Panc1 (cell line): Measurements from ENCODE around the gene CACNA1G. TPM values are rescaled to one million over a fixed set of nuclear protein-coding genes. Genes with fewer than 3 reads are reported as not detected.

ENCODE experiments used
- ATAC-seq: fragments of 200-7000 bp; cut with Tn5 transposase; 2 replicates; pipeline ENCODE4 v1.9.1; 2020; ENCODE audit warnings: mild to moderate bottlenecking, moderate library complexity
- BruUV-seq: library from RNA; stranded (reverse); fragments of 400-500 nt; replicated peaks from 2 replicates; lab custom pipeline; 2021; lab: Mats Ljungman, UMichigan
- CTCF ChIA-PET: fragments of 300-600 bp; sonication (Branson Sonifier 250); formaldehyde crosslinking; loops from one replicate; lab custom pipeline; 2022; ENCODE audit warnings: antibody characterized with exemption; lab: Charles Lee
- POLR2A ChIA-PET: fragments of 300-600 bp; sonication (Branson Sonifier 250); formaldehyde crosslinking; loops from one replicate; lab custom pipeline; 2022; ENCODE audit warnings: antibody characterized with exemption; lab: Charles Lee
- DNase-seq: peaks from one replicate; pipeline ENCODE4 v3.0.0-alpha.2; 2010; ENCODE audit warnings: low read depth, low spot score
- H3K27ac ChIP-seq: 2 replicates; pipeline ENCODE4 v1.5.1; 2011; ENCODE audit warnings: mild to moderate bottlenecking, low read length, inconsistent platforms
- H3K27me3 ChIP-seq: fragments of 200-500 bp; sonication (Bioruptor generic); 2 replicates; pipeline ENCODE4 v1.6.0; 2014; ENCODE audit warnings: low read length, inconsistent platforms; ENCODE audit not compliant: control insufficient read depth, insufficient read depth
- H3K36me3 ChIP-seq: fragments of 200-500 bp; sonication (Bioruptor generic); 2 replicates; pipeline ENCODE4 v1.5.1; 2014; ENCODE audit warnings: inconsistent platforms, mild to moderate bottlenecking, low read length, moderate library complexity; ENCODE audit not compliant: control insufficient read depth, insufficient read depth
- H3K4me1 ChIP-seq: 2 replicates; pipeline ENCODE4 v1.5.1; 2011; ENCODE audit warnings: inconsistent platforms, mild to moderate bottlenecking, low read length, moderate library complexity; ENCODE audit not compliant: control insufficient read depth, insufficient read depth
- H3K4me3 ChIP-seq, 2 experiments: 2 replicates each; pipeline ENCODE4 v1.5.1; 2011 to 2012; ENCODE audit warnings: low read depth in 2 of 2, low read length in 2 of 2, mild to moderate bottlenecking in 2 of 2, inconsistent platforms in 1 of 2, moderate library complexity in 1 of 2
- H3K9me3 ChIP-seq: fragments of 200-500 bp; sonication (Bioruptor generic); 2 replicates; pipeline ENCODE4 v1.5.1; 2014; ENCODE audit warnings: low read depth, mild to moderate bottlenecking, inconsistent platforms, low read length, moderate library complexity; ENCODE audit not compliant: control insufficient read depth, insufficient read depth
- CTCF ChIP-seq: fragments of 450-650 bp; IDR thresholded peaks from 2 replicates; pipeline ENCODE4 v1.5.1; 2017; ENCODE audit warnings: mild to moderate bottlenecking
- POLR2AphosphoS5 ChIP-seq: IDR thresholded peaks from 2 replicates; pipeline ENCODE4 v1.6.1; 2012; ENCODE audit warnings: mild to moderate bottlenecking, low read depth, low read length, moderate library complexity
- REST ChIP-seq, 2 experiments: IDR thresholded peaks; 2 replicates each; pipeline ENCODE4 v1.6.1; 2011 to 2012; ENCODE audit warnings: low read depth in 2 of 2, control low read depth in 1 of 2, low read length in 1 of 2, mild to moderate bottlenecking in 1 of 2, moderate library complexity in 1 of 2; ENCODE audit not compliant: insufficient read depth in 1 of 2
- SIN3A ChIP-seq: IDR thresholded peaks from 2 replicates; pipeline ENCODE4 v1.6.1; 2012; ENCODE audit warnings: low read depth, mild to moderate bottlenecking, low read length, moderate library complexity, borderline replicate concordance; ENCODE audit not compliant: insufficient read depth
- TCF7L2 ChIP-seq: IDR thresholded peaks from 2 replicates; pipeline ENCODE4 v1.6.1; 2011; ENCODE audit warnings: mild to moderate bottlenecking, low read depth, low read length, inconsistent platforms
- in situ Hi-C: cut with HindIII; loops from 2 replicates; pipeline ENCODE4 v1.10.0; 2016; ENCODE audit warnings: low sequenced_read_pairs, low pct_unique_long_range_greater_than_20kb
- intact Hi-C: fragments of 100-400 bp; cut with micrococcal nuclease; formaldehyde crosslinking; loops from one replicate; pipeline ENCODE4 v1.10.0; 2022; ENCODE audit not compliant: unreplicated experiment
- total RNA-seq: library from RNA; stranded (reverse); gene quantifications from one replicate; pipeline ENCODE4 v1.2.1, GENCODE V29; 2021; ENCODE audit not compliant: unreplicated experiment

Gene CACNA1G
- total RNA-seq, 1 experiment from 2014 or later: 10.0 TPM

GRCh38 chr17:50635982-50636803 lies 75.7 kb downstream of the CACNA1G start:
- in situ Hi-C loops: no loop called here
- no peak for TF ChIP-seq REST (IDR thresholded peaks at IDR 0.05; ENCODE audit: insufficient read depth in 1 of 2, low read depth in 2 of 2, low read length in 1 of 2)
- no peak for TF ChIP-seq TCF7L2
- TF ChIP-seq SIN3A: no peak
- TF ChIP-seq CTCF: no peak
- no peak for TF ChIP-seq POLR2AphosphoS5
- ATAC-seq (no peak), DNase-seq (no peak)
- intact Hi-C loops: no loop called here
- H3K9me3 ChIP-seq: no peaks in the 10 kb centered on the region
- no peaks in the 10 kb centered on the region; the same call in 1 of the 2 replicates for H3K36me3 ChIP-seq
- no peaks in the 10 kb centered on the region for H3K27me3 ChIP-seq
- H3K4me1 ChIP-seq: peaks cover 90% of the 10 kb centered on the region
- peak overlapping the region; percentile 66 to 78 for H3K4me3 ChIP-seq
- peak overlapping the region; percentile 100 for H3K27ac ChIP-seq
- ChIA-PET CTCF (no interaction called here), POLR2A (no interaction called here)
- BruUV-seq: TSS peak; percentile 63

GRCh38 chr17:50636804-50637195 lies 76.3 kb downstream of the CACNA1G start:
- ChIA-PET POLR2A (interaction anchor here (0.6 to 0.7 kb wide), 2 partner anchors 23 to 73 kb away, joined by 3 to 6 read pairs; no protein-coding TSS in a partner anchor), CTCF (no interaction called here)
- in situ Hi-C loops: no loop called here

More at GRCh38 chr17:50636804-50637195, 76.3 kb downstream of the CACNA1G start:
- TF ChIP-seq CTCF: no peak
- TF ChIP-seq SIN3A: no peak
- no peak for TF ChIP-seq POLR2AphosphoS5
- no peak for TF ChIP-seq REST (IDR thresholded peaks at IDR 0.05; ENCODE audit: insufficient read depth in 1 of 2, low read depth in 2 of 2, low read length in 1 of 2)
- TF ChIP-seq TCF7L2: no peak
- Histone ChIP-seq H3K36me3 (no peaks in the 10 kb centered on the region; the same call in 1 of the 2 replicates), H3K27ac (peak overlapping the region; percentile 100), H3K27me3 (no peaks in the 10 kb centered on the region), H3K9me3 (no peaks in the 10 kb centered on the region), H3K4me3 (peak overlapping the region; percentile 66 to 78), H3K4me1 (peaks cover 90% of the 10 kb centered on the region)
- ATAC-seq (no peak), DNase-seq (no peak)
- no TSS peak for BruUV-seq
- intact Hi-C loops: no loop called here
